Measurements from ENCODE around the gene SNX17.
"Not testable (repeated sequence)": the region's sequence is repeated elsewhere in the genome, so short reads cannot be mapped to it uniquely, and the experiment has no call there.

The SNX17 gene, protein sequence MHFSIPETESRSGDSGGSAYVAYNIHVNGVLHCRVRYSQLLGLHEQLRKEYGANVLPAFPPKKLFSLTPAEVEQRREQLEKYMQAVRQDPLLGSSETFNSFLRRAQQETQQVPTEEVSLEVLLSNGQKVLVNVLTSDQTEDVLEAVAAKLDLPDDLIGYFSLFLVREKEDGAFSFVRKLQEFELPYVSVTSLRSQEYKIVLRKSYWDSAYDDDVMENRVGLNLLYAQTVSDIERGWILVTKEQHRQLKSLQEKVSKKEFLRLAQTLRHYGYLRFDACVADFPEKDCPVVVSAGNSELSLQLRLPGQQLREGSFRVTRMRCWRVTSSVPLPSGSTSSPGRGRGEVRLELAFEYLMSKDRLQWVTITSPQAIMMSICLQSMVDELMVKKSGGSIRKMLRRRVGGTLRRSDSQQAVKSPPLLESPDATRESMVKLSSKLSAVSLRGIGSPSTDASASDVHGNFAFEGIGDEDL

DNA sequence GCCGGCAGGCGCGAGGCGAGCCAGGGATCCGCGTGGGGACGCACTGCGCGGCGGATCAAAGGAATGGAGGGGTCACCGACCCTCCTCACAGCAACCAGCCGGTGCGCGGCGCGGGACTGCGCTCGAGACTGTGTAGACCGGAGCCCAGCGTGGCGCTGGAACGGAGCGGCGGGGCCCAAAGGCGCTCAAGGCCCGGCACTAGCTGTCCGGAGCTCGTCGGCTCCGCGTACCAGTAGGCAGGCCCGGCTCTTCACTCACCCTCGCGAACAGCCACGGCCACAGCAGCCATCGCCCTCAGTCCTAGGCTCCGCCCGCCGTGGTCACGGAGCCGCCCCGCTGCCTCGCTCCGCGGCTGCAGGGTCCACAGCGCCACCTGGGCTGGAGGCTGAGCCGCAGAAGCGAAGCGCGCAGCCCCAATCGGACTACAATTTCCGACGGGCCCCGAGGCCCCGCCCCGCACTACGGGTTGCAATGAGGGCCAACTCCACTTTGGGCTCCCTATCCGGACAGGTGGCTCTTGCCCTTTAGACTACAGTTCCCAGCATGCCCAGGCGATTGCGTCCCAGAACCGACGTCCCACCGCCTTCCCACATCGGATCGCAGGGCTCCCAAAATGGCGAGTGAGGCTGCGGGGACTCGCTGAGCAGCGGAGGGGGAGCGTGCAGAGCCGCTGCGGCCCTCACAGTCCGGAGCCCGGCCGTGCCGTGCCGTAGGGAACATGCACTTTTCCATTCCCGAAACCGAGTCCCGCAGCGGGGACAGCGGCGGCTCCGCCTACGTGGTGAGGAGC is at the start of gene SNX17, which contains the start of gene EIF2B4:
TSS of gene SNX17 (plus strand) at position 591 of the 790 bp plus-strand sequence. CDS start at position 719, 128 bp downstream.
TSS of gene EIF2B4 (minus strand) at position 313 of the 790 bp plus-strand sequence. CDS start at position 289, 24 bp downstream.
- DNase-seq: peak; percentile 99

DNA sequence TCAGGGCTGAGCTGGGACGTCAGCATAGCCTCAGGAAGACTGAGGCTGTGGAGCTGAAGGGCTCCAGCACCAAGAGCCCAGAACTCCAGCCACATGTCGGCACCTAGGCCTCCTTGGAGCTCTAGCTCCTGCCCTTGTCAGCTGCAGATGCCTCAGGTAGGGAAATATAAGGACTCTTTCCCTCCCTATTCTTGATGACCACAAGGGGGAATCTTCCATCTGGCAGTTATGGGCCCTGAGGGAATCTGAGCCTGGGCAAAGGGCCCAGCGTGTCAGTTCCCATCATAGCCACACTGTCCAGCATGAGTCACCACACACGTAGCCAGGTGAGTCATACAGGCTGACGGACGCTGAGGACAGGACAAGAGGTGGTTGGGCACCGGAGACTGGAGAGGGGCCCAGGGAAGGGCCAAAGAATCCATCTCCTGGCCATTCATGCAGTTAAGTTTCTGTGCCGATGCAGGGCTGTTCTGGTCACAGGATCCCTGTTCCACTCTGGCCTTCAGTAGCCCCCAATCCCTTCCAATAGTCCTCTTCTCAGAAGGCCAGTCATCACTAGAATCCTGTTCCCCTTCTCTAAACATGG is 49.4 kb upstream of the SNX17 start:
- DNase-seq: peak; percentile 59 to 76 (median 73)

DNA sequence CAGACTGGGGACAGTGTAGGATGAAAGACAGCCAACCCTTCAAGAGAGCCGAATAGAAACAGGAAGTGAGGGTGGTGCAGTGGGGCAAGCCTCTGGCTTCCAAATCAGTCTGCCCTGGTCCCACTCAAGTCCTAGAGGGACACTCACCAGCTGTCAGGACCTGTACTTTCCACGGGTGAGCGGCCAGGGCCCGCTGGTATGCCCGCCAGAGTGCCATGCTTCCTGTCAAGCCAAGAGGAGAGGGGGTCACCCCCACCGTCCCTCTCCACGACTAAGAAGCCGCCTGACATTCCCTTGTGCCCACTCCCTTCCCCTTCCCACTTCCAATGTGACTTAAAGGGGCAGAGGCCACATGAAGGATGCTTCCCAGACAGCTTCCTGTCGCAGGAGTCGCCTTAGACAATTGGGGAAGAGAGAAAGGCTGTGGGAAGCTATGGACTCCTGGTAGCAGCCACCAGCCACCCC is 48.1 kb upstream of the SNX17 start:
- peak; percentile 54 to 66 (median 55) for DNase-seq

DNA sequence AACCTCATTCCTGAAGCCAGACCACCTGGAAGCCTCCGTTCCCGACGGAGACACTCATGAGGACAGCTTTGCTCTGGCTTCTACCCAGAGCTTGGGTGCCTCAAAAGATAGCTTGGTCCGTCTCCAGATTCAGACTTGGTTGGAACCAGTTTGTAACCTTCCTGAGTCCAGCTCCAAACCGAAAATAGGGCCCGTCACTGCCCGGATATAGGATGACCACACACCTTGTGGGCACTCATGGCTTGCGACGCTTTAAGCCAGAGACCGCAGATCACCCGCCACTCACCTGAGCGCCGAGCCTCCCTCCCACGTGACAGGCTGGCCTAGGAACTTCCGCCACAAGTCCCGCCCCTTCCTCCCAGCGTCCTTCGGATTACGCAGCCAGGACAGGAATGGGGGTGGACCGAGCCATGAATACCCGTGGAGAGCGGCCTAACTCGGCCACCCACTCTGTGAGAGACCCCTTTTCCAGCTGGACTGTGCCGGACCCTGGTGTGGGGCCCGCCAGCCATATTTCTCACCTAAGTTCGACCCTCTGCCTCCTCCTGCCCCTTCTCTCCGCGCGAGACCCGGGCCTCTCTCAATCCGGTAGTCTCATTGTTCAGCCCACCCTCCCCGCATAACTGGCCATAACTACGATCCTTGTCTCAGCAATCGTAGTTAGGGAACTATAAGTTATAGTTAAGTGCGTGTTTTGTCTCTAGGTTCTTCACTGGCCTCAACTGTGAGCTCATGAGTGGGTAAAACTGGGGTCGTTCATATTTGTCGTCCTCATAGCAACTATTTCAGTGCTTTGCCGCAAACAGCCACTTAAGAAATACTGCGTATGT is 47.4 kb upstream of the SNX17 start, which contains the start of gene MPV17:
TSS of gene MPV17 (minus strand) at position 332 of the 830 bp plus-strand sequence. CDS start 580 bp downstream, outside the sequence.
- peak; percentile 83 to 91 (median 89) for DNase-seq

DNA sequence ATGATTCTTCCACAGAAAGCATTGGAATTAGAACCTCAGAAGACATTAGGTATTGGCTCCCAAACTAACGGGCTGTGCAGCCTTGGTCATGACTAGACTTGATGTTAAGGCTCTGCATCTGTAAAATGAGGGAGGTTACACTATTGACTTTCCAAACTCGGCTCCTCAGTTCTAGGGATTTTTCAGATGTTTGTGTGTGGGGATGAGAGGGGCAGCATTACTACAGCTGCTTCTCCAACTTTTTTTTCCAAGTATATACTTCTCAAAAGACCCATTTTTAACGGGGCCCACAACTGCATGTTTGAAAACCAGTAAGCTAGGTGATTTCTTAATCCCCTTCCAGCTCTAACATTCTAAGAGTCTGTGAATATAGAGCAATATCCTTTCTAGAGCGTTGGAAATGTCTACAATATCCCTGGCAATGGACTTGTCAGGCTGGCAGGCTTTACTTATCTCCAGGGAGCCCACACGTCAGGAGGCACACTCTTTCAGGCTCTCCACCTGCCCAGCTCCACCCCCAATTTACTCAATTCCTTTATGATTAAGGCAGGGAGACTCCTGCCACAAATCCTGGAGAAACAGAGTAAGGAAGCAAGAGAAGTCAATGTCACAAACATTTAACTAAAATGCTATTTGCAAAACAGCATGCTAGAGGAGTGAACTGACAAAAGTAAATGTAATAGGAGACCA is 46.7 kb upstream of the SNX17 start:
- DNase-seq: no peak

DNA sequence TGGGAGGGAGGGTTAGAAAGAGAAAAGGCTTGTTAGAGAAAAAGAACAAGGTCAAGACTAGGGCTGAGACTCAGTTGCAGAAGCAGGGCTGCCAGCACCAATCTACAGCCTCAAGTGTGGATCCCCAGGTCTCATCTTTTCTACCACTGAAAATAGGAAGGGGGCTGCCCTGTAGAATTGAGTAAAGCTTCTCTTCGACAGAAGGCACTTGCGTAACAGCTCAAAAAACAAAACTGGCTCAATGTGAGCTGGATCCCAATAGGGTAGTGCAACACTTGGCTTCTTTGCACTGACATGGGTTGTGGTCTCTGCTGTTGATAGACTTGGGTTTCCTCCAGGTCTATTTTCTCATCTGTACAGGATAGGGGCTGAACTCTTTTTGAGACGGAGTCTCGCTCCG is 45.7 kb upstream of the SNX17 start:
- no peak for DNase-seq

DNA sequence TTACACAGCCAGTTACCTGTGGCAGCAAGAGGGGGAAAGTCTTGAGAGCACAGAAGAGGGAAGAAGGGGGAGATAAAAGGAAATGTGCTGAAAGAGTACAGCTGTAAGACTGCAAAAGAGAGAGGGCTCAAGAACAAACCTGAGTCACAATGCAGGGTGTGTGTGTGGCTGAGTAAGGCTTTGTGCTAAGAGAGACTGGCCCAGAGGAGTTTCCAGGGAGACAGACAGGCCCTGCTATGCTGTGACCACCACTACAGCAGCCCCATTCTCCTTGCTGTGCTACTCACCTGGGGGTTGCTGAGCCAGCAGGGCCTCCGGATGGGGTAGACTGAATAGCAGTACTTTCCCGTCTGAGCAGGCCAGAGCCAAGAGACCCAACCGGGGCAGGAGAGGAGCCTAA is 35.1 kb upstream of the SNX17 start:
- DNase-seq: no peak

DNA sequence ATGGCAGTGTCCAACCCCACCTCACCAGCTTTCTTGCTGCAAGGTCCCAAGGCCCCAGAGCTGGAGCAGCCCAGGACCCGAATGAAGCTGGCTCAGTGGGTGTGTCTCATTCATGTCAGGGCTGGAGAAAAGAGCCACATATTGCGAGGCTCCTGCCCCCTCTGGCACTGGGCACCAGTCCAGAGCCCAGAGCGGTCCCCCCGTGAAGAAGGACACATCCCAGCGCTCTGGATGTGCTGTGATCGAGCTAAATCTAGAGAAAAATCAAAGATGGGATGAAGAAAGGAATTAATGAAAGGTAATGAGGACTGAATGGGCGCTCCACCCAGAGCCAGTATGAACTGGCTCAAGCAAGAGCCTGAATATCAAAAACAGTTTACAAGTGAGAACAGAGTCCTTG is 34.2 kb upstream of the SNX17 start:
- no peak for DNase-seq

DNA sequence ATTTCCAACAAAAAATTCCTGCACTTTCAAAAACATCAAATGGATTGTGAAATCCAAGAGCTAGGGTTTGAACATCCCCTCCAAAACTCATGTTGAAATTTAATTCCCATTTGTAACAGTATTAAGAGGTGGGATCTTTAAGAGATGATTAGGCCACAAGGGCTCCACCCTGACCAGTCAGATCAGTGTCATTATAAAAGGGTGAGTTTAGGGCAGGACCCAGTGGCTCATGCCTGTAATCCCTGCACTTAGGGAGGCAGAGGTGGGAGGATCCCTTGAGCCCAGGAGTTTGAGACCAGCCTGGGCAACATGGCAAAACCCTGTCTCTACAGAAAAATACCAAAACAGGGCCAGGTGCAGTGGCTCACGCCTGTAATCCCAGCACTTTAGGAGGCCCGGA is 22.8 kb upstream of the SNX17 start:
- no peak for DNase-seq

DNA sequence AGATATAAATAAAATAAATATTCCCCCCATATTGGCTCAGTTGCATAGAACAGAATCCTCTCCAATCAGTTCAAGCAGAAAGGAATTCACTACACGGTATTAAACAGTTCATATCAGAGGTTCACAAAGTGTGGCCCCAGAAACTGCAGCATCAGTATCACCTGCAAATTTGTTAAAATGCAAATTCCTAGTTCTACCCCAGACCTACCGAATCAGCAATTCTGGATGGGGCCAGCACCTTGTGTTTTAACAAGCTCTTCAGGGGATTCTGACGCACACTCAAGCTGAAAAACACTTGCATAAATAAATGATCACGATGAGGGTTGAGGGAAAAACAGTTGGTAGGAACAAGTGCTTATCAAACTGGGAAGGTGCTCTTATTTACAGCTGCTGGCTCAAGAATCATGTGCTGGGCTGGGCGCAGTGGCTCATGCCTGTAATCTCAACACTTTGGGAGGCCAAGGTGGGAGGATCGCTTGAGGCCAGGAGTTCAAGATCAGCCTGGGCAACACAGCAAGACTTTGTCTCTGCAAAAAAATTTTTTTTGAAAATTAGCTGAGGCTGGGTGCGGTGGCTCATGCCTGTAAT is 20.2 kb upstream of the SNX17 start:
- no peak for DNase-seq

DNA sequence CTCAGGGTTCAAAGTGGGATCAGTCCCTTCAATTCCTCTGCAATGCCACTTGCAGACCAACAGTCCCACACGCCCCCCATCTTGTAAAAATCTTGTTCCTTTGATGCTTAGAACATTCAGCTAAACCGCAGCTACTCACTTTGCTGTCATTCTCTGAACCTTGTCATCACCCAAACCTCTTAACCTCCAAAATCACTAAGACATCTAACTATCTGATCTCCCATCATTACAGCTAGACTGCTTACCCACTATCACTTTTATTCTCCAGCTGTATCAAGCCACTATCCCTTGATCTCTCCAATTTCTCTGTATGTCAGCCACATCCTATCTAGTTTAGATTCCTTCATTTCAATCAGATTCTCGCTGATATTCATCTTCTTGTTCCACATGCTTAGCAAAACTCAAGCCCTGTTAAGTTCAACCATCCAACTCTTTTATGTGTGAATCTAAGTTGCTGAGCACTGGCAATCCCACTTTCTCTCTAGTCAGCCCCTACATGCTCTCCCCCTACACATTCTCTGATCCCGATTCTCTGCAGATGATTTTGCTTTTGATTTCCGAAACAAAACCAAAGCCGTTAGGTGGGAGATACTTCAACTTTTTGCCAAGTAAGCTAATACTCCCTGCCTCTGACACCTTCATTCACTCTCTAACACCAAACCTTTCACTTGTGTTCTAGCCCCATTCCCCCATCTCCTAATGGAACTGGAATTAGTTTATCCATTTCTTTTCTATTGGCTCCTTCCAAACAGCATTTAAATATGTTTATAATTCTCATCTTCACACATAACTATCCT is 18.4 kb upstream of the SNX17 start:
- DNase-seq: no peak

DNA sequence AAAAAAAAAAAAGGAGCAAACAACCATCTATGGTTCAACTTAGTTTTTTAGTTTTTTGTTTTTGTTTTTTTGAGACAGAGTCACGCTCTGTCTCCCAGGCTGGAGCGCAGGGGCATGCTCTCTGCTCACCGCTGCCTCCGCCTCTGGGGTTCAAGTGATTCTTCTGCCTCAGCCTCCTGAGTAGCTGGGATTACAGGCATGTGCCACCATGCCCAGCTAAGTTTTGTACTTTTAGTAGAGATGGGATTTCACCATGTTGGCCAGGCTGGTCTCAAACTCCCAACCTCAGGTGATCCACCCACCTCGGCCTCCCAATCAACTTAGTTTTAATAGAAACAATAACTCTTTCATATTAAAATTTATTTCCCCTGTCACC is 17.0 kb upstream of the SNX17 start:
- DNase-seq: not testable (repeated sequence)

DNA sequence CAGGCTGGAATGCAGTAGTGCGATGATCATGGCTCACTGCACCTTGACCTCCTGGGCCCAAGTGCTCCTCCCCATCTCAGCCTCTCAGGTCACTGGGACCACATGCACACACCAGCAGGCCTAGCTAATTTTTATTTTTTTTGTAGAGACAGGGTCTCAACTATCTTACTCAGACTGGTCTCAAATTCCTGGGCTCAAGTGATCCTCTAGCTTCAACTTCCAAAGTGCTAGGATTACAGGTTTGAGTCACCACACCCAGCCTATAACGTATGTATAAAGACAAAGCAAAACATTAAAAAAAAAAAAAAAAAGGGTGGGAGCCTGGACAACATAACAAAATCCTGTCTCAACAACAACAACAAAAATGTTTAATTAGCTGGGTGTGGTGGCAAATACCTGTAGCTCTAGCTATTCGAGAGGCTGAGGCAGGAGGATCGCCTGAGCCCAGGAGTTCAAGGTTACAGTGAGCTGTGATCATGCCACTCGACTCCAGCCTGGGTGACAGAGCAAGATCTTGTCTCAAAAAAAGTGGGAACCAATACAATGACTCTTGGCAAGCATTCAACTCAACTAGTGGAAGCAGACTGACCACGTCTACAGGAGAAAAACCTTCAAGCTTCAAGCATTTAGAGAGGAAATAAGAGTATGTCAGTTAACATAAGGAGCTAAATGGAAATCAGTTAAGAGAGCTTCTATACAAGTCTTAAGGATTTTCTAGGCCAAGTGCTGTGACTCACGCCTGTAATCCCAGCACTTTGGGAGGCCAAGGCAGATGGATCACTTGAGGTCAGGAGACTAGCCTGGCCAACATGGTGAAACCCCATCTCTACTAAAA is 16.4 kb upstream of the SNX17 start:
- no peak for DNase-seq

DNA sequence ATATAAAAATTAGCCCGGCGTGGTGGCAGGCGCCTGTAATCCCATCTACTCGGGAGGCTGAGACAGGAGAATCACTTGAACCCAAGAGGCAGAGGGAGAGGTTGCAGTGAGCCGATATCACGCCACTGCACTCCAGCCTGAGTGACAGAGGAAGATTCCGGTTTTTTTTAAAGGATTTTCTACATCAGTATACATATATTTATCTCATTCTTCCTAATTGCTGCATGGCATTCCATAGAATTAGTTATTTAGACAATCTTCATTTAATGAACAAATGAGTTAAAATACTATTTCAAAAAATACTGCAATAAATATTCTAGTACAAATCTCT is 15.9 kb upstream of the SNX17 start:
- DNase-seq: no peak

DNA sequence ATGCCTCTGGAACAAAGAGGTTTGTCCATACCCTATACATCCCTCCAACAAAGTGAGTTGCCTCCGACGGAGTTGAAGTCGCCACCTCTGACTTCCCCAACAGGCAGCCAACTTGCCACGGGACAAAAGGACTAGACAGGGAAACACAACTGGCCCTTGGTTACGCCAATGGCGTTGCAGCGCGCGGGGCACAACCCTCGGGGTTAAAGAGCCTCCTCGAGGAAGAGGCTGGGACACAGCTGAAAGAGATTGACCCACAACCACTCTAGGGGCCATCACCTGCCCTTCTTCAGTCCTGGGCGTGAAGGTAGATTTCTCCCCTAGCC is 14.4 kb upstream of the SNX17 start:
- peak; percentile 79 to 87 (median 83) for DNase-seq

DNA sequence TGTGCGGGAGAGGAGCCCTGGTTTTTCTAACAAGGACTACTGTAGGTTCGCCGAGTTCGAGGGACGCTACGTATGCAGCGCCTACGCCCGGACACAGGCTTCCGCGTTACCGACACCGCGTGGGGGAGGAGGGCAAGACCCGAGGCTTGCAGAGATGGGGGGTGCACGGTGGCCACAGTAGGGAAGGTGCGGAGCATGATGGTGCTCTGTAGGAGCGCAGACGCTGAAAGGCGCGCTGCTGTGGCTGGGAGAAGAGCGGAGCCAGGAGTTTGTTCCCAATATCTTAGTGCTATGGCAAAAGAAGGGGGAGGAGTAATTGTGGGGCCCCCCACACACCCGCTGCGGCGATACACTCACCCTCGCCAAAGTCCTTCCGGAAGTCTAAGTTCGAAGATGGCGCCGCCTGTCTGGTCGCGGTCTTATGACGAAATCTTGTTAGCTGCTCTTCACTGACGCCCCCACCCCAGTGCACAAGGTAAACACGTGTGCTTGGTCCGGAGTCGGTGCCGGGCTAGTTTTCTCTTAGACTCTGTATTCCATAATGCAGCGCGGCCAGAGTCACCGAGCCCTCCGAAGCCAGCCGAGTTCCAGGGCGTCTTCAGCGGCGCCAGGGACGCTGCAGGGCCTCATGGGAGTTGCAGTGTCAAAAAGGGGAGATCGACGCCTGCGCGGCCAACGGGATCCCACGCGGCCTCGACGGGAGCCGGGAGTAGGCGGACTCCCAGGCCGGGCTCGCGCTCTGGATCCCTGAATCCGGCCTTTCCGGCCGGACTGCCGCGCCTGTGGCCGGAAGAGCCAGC is 13.8 kb upstream of the SNX17 start, which contains the start of gene GTF3C2:
TSS of gene GTF3C2 (minus strand) at position 383 of the 800 bp plus-strand sequence. CDS start 13,210 bp downstream, outside the sequence.
- DNase-seq: peak; percentile 96 to 97 (median 97)

DNA sequence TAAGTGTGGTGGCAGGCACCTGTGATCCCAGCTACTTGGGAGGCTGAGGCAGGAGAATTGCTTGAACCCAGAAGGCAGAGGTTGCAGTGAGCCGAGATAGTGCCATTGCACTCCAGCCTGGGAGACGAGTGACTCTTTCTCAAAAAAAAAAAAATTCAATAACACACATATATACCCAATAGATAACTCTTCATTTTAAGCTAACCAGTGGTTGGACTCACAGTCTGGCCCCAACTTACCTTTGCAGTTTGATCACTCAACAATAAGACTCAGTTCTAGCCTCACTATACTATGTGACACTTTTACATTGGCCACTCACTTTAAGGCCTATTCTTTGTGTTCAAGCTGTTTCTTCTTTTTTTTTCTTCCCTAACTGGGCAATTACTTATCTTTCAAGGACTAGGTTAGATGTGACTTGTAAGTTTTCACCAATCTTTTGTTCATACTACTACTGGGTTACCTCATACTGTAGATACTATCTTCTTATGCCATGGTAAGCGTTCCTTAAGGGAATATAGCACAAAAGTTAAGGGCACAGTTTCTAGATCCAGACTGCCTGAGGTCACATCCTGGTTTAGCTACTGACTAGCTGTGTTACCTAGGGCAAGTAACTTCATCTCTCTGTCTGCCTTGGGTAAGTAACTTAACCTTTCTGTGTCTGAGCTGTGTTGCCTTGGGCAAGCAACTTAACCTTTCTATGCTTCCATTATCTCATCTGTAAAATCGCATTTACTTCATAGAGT is 7.6 kb upstream of the SNX17 start:
- no peak for DNase-seq

DNA sequence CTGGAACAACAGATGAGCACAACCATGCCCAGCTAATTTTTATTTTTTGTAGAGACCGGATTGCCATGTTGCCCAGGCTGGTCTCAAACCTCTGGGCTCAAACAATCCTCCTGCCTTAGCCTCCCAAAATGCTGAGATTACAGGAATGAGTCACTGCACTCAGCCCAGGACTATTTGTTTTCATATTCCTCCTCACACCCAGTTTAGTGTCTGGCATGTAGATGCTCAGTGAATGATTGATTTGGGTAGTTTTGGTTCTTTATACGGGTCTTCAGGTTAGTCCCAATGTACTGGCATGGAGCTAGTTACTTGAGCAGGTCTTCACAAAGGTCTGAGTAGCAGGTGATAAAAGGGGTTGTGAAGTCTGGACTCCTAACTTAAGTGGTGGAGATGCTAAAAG is 6.5 kb upstream of the SNX17 start:
- no peak for DNase-seq
